Measurements from ENCODE around the gene TWIST2. TPM values are rescaled to one million over a fixed set of nuclear protein-coding genes. Genes with fewer than 3 reads are reported as not detected.

TWIST2 gene
- total and polyA plus RNA-seq, 10 of the 15 experiments (the other 5 are each of a cell fraction or from before 2014, with no cell fraction given), result not detected

GRCh38 chr2:238882082-238882755, 34.3 kb downstream of the TWIST2 start (continued):
- TF ChIP-seq ZBTB40 (IDR thresholded peaks at IDR 0.05; ENCODE audit: borderline replicate concordance), result no peak

- Histone ChIP-seq H3K4me3 (no peak overlapping the region), H4K20me1 (ENCODE audit: control insufficient read depth, insufficient read depth) (no peaks in the 10 kb centered on the region), H3K79me2 (ENCODE audit: control insufficient read depth, insufficient read depth, low read length) (no peaks in the 10 kb centered on the region), H3K4me2 (ENCODE audit: control insufficient read depth, insufficient read depth) (no peak overlapping the region), H3K27ac (ENCODE audit: control insufficient read depth, insufficient read depth) (no peak overlapping the region), H2AFZ (ENCODE audit: control insufficient read depth, low read depth, low read length) (no peak overlapping the region), H3K9me3 (replicated peaks; ENCODE audit: control insufficient read depth, insufficient read depth, low read length) (no peaks in the 10 kb centered on the region), H3K9ac (ENCODE audit: control insufficient read depth, insufficient read depth, low read length) (no peak overlapping the region), H3K27me3 (replicated peaks in 1 of 2; ENCODE audit: control insufficient read depth in 2 of 2, insufficient read depth in 2 of 2, low read length in 1 of 2) (no peaks in the 10 kb centered on the region; a peak in 1 of 4 replicates), H3K4me1 (ENCODE audit: control insufficient read depth, insufficient read depth, low read length) (no peaks in the 10 kb centered on the region), H3K36me3 (ENCODE audit: control insufficient read depth in 2 of 2, insufficient read depth in 2 of 2, low read length in 1 of 2) (no peaks in the 10 kb centered on the region)
- no peak for FAIRE-seq
- in situ Hi-C loops (cut with MboI), result no loop called here
- no peak for ATAC-seq
- RAD21 ChIA-PET (ENCODE audit: unreplicated experiment), result no interaction called here
- no TSS peak for BruUV-seq (replicated peaks)
- DNase-seq (ENCODE audit: low read depth, low spot score), result no peak
- CTCF ChIA-PET, result no interaction called here
- POLR2A ChIA-PET, result no interaction called here
- WGBS (ENCODE audit: insufficient coverage, insufficient replicate concordance, low lambda C conversion rate, missing lambda C conversion rate), result 42% methylated on average over 9 of the region's 9 CpGs
- intact Hi-C loops (cut with micrococcal nuclease; ENCODE audit: unreplicated experiment), result no loop called here
- SMC1A ChIA-PET (ENCODE audit: uncharacterized antibody, unreplicated experiment), result no interaction called here
- no peak for TF ChIP-seq ETV6 (conservative IDR thresholded peaks at IDR 0.05 in 1 of 2, IDR thresholded peaks at IDR 0.05 in 1 of 2; ENCODE audit: borderline replicate concordance in 1 of 2, low read depth in 1 of 2)
- no peak for TF ChIP-seq EGR1 (IDR thresholded peaks at IDR 0.05; ENCODE audit: borderline replicate concordance in 1 of 2, low read depth in 2 of 2, low read length in 2 of 2)
- TF ChIP-seq CHD1 (IDR thresholded peaks at IDR 0.05; ENCODE audit: low read depth, low read length), result no peak
- TF ChIP-seq ATF3 (IDR thresholded peaks at IDR 0.05; ENCODE audit: borderline replicate concordance, extremely low read depth, low read depth, low read length), result no peak
- TF ChIP-seq MTA2 (IDR thresholded peaks at IDR 0.05; ENCODE audit: low read depth), result no peak
- TF ChIP-seq SMARCA5 (IDR thresholded peaks at IDR 0.05), result no peak
- TF ChIP-seq RAD21 (IDR thresholded peaks at IDR 0.05; ENCODE audit: insufficient read depth, low read depth, low read length), result no peak
- TF ChIP-seq CEBPB (IDR thresholded peaks at IDR 0.05; ENCODE audit: borderline replicate concordance in 1 of 2, low read depth in 2 of 2, low read length in 2 of 2), result no peak
- no peak for TF ChIP-seq HDGF (IDR thresholded peaks at IDR 0.05)
- no peak for TF ChIP-seq CHD2 (IDR thresholded peaks at IDR 0.05; ENCODE audit: borderline replicate concordance, low read depth, low read length)
- TF ChIP-seq NFXL1 (IDR thresholded peaks at IDR 0.05; ENCODE audit: borderline replicate concordance), result no peak
Measured at GRCh38 chr2:238883421-238883901, 35.6 kb downstream of the TWIST2 start.
